GM12891 (cell line): ENCODE measurements around the gene PLA2G15.

Source experiments
- DNase-seq: peaks from one replicate; pipeline ENCODE4 v3.0.0; 2011; ENCODE audit warnings: low spot score; ENCODE audit not compliant: insufficient read length
- FAIRE-seq: peaks from 2 replicates; lab custom pipeline; 2011; peaks lifted over from hg19 to GRCh38; lab: Jason Lieb, UNC
- PAX5 ChIP-seq: IDR thresholded peaks from 2 replicates; pipeline ENCODE4 v1.6.1; 2011; ENCODE audit warnings: low read length, moderate library complexity, mild to moderate bottlenecking; ENCODE audit not compliant: insufficient read depth, severe bottlenecking
- POLR2A ChIP-seq: IDR thresholded peaks from 2 replicates; pipeline ENCODE4 v1.6.1; 2011; ENCODE audit warnings: low read depth, low read length, control low read depth
- POLR2AphosphoS5 ChIP-seq: IDR thresholded peaks from 2 replicates; pipeline ENCODE4 v1.6.1; 2011; ENCODE audit warnings: low read depth, low read length, control low read depth
- POU2F2 ChIP-seq: IDR thresholded peaks from 2 replicates; pipeline ENCODE4 v1.6.1; 2011; ENCODE audit warnings: low read depth, mild to moderate bottlenecking, control low read depth, low read length, moderate library complexity
- SPI1 ChIP-seq: IDR thresholded peaks from 2 replicates; pipeline ENCODE4 v1.6.1; 2011; ENCODE audit warnings: low read depth, low read length, control low read depth
- TAF1 ChIP-seq: IDR thresholded peaks from 2 replicates; pipeline ENCODE4 v1.6.1; 2011; ENCODE audit warnings: low read depth, low read length, control low read depth

The PLA2G15 gene

GRCh38 chr16:68237243-68238028 is 7.7 kb upstream of the PLA2G15 start:
- peak; percentile 93 for DNase-seq
- FAIRE-seq: peak; percentile 99
- no peak for TF ChIP-seq SPI1
- no peak for TF ChIP-seq POU2F2
- peak; percentile 56 for TF ChIP-seq POLR2A
- peak; percentile 40; the same call in 1 of the 2 replicates for TF ChIP-seq TAF1
- TF ChIP-seq PAX5: no peak
- peak; percentile 28; the same call in 1 of the 2 replicates for TF ChIP-seq POLR2AphosphoS5

GRCh38 chr16:68238029-68238345 is 7.2 kb upstream of the PLA2G15 start:
- no peak for FAIRE-seq
- no peak for DNase-seq
- TF ChIP-seq POU2F2: no peak
- TF ChIP-seq SPI1: no peak
- TF ChIP-seq POLR2A: no peak
- TF ChIP-seq POLR2AphosphoS5: no peak
- no peak for TF ChIP-seq TAF1
- no peak for TF ChIP-seq PAX5

GRCh38 chr16:68242085-68242484 is 3.1 kb upstream of the PLA2G15 start:
- FAIRE-seq: no peak
- TF ChIP-seq POLR2AphosphoS5 (no peak), SPI1 (no peak)

GRCh38 chr16:68242926-68243858 is 2.0 kb upstream of the PLA2G15 start:
- TF ChIP-seq PAX5 (no peak), POLR2AphosphoS5 (no peak), POU2F2 (no peak), POLR2A (no peak), TAF1 (no peak), SPI1 (no peak)
- FAIRE-seq (no peak), DNase-seq (no peak)

More at GRCh38 chr16:68242085-68242484, 3.1 kb upstream of the PLA2G15 start:
- no peak for DNase-seq

GRCh38 chr16:68244481-68244902 is 681 bp upstream of the PLA2G15 start:
- DNase-seq (no peak), FAIRE-seq (no peak)
- TF ChIP-seq POU2F2 (no peak), SPI1 (no peak), POLR2A (no peak), TAF1 (no peak), POLR2AphosphoS5 (no peak), PAX5 (no peak)

- FAIRE-seq: no peak
- TF ChIP-seq TAF1: no peak
- TF ChIP-seq PAX5: no peak
- no peak for TF ChIP-seq POLR2AphosphoS5
- no peak for TF ChIP-seq POLR2A
- no peak for TF ChIP-seq POU2F2
- TF ChIP-seq SPI1: no peak
- DNase-seq: no peak
These were observed 948 bp downstream of the PLA2G15 start for GRCh38 chr16:68246121-68246520.

GRCh38 chr16:68246666-68247065 is 1.5 kb downstream of the PLA2G15 start:
- TF ChIP-seq POU2F2 (no peak), POLR2A (no peak), TAF1 (no peak), POLR2AphosphoS5 (no peak), SPI1 (no peak), PAX5 (no peak)
- DNase-seq (no peak), FAIRE-seq (no peak)

GRCh38 chr16:68247400-68247799 is 2.2 kb downstream of the PLA2G15 start:
- FAIRE-seq (no peak), DNase-seq (no peak)
- TF ChIP-seq TAF1 (no peak), POLR2A (no peak), POLR2AphosphoS5 (no peak), POU2F2 (no peak), PAX5 (no peak), SPI1 (peak; percentile 83)

- DNase-seq (no peak), FAIRE-seq (no peak)
- TF ChIP-seq POLR2AphosphoS5 (no peak), PAX5 (no peak), POLR2A (no peak), SPI1 (no peak), POU2F2 (no peak), TAF1 (no peak)
These were observed 2.8 kb downstream of the PLA2G15 start for GRCh38 chr16:68247932-68248331.
